Stimulated activated CD8-positive, alpha-beta memory T cell treated with anti-CD3 and anti-CD28 coated beads, Interleukin-2, amount 100 ng/mL, for 48 hours (primary cell): ENCODE data around the gene CLASP1.
"Not testable (repeated sequence)": the region's sequence is repeated elsewhere in the genome, so short reads cannot be mapped to it uniquely, and the experiment has no call there.

Experiments used
- DNase-seq, 2 donors: peaks; one replicate each; pipeline ENCODE4 v3.0.0-alpha.2; 2020; ENCODE audit warnings: low read depth in 2 of 2

Gene CLASP1

GRCh38 chr2:121649149-121649595, at the start of gene CLASP1:
TSS of gene CLASP1 (minus strand) at chr2:121649462. CDS start at chr2:121605895, 43,567 bp downstream.
- DNase-seq: peak in 1 of 2 donors; percentile 33

- DNase-seq: no peak
Measured at GRCh38 chr2:121698318-121698930, 49.2 kb upstream of the CLASP1 start.

GRCh38 chr2:121697108-121697631, 47.9 kb upstream of the CLASP1 start:
- no peak for DNase-seq

GRCh38 chr2:121696410-121696930, 47.2 kb upstream of the CLASP1 start:
- no peak for DNase-seq

- DNase-seq: no peak
Measured at GRCh38 chr2:121695171-121695451, 45.8 kb upstream of the CLASP1 start.

GRCh38 chr2:121694398-121695170, 45.3 kb upstream of the CLASP1 start:
- DNase-seq: no peak

- DNase-seq: not testable (repeated sequence)
Measured at GRCh38 chr2:121690572-121690971, 41.3 kb upstream of the CLASP1 start.

GRCh38 chr2:121690095-121690494, 40.8 kb upstream of the CLASP1 start:
- no peak for DNase-seq

GRCh38 chr2:121689356-121689755, 40.1 kb upstream of the CLASP1 start:
- DNase-seq: no peak

GRCh38 chr2:121688820-121689219, 39.6 kb upstream of the CLASP1 start:
- no peak for DNase-seq

GRCh38 chr2:121686902-121687301, 37.6 kb upstream of the CLASP1 start:
- DNase-seq: no peak

- DNase-seq: no peak
Measured at GRCh38 chr2:121686218-121686617, 37.0 kb upstream of the CLASP1 start.

GRCh38 chr2:121682396-121683298, 33.4 kb upstream of the CLASP1 start:
- DNase-seq: no peak

- DNase-seq: no peak
Measured at GRCh38 chr2:121677855-121678254, 28.6 kb upstream of the CLASP1 start.

- DNase-seq: not testable (repeated sequence)
Measured at GRCh38 chr2:121671621-121672020, 22.4 kb upstream of the CLASP1 start.

GRCh38 chr2:121670181-121670580, 20.9 kb upstream of the CLASP1 start:
- no peak for DNase-seq

- DNase-seq: no peak
Measured at GRCh38 chr2:121667618-121668017, 18.4 kb upstream of the CLASP1 start.

GRCh38 chr2:121666042-121666441, 16.8 kb upstream of the CLASP1 start:
- DNase-seq: no peak

GRCh38 chr2:121665504-121665903, 16.2 kb upstream of the CLASP1 start:
- no peak for DNase-seq

- no peak for DNase-seq
Measured at GRCh38 chr2:121664713-121665112, 15.5 kb upstream of the CLASP1 start.

- DNase-seq: no peak
Measured at GRCh38 chr2:121664086-121664485, 14.8 kb upstream of the CLASP1 start.

GRCh38 chr2:121663434-121663833, 14.2 kb upstream of the CLASP1 start:
- no peak for DNase-seq
